GM12891 (cell line): Measurements from ENCODE around the gene USP40.

Experiments
- PAX5 ChIP-seq: IDR thresholded peaks from 2 replicates; pipeline ENCODE4 v1.6.1; 2011; ENCODE audit warnings: low read length, moderate library complexity, mild to moderate bottlenecking; ENCODE audit not compliant: insufficient read depth, severe bottlenecking
- POLR2A ChIP-seq: IDR thresholded peaks from 2 replicates; pipeline ENCODE4 v1.6.1; 2011; ENCODE audit warnings: low read depth, low read length, control low read depth
- POLR2AphosphoS5 ChIP-seq: IDR thresholded peaks from 2 replicates; pipeline ENCODE4 v1.6.1; 2011; ENCODE audit warnings: low read depth, low read length, control low read depth
- POU2F2 ChIP-seq: IDR thresholded peaks from 2 replicates; pipeline ENCODE4 v1.6.1; 2011; ENCODE audit warnings: low read depth, mild to moderate bottlenecking, control low read depth, low read length, moderate library complexity
- SPI1 ChIP-seq: IDR thresholded peaks from 2 replicates; pipeline ENCODE4 v1.6.1; 2011; ENCODE audit warnings: low read depth, low read length, control low read depth
- TAF1 ChIP-seq: IDR thresholded peaks from 2 replicates; pipeline ENCODE4 v1.6.1; 2011; ENCODE audit warnings: low read depth, low read length, control low read depth

GRCh38 chr2:233464056-233464455 is 102.5 kb downstream of the USP40 start:
- TF ChIP-seq POLR2A (no peak), POLR2AphosphoS5 (no peak), TAF1 (no peak), PAX5 (no peak), POU2F2 (no peak), SPI1 (no peak)
